Activated CD4-positive, alpha-beta T cell treated with anti-CD3 and anti-CD28 coated beads, Interleukin-2, amount 10 ng/mL, durations not matched to agents 7 days and 5 days (primary cell): ENCODE measurements around the gene RAPH1. TPM values are rescaled to one million over a fixed set of nuclear protein-coding genes. Genes with fewer than 3 reads are reported as not detected.
A peak's percentile ranks its signal among the peaks of the same experiment; 100 is the strongest.

ENCODE experiments used
- CTCF ChIA-PET: fragments of 350-600 bp; sonication (Branson Sonifier 250); formaldehyde crosslinking; loops from one replicate; lab custom pipeline; 2021; ENCODE audit warnings: antibody characterized with exemption; lab: Charles Lee
- POLR2A ChIA-PET: fragments of 350-600 bp; sonication (Branson Sonifier 250); formaldehyde crosslinking; loops from one replicate; lab custom pipeline; 2021; ENCODE audit warnings: antibody characterized with exemption; lab: Charles Lee
- DNase-seq: peaks from one replicate; pipeline ENCODE4 v3.0.0-alpha.2; 2020
- H3K27ac Mint-ChIP-seq: one replicate; pipeline ENCODE4 v1.8.0; 2021; ENCODE audit warnings: mild to moderate bottlenecking, moderate library complexity, mixed read lengths
- H3K27me3 Mint-ChIP-seq: one replicate; pipeline ENCODE4 v1.8.0; 2021; ENCODE audit warnings: mixed read lengths
- H3K36me3 Mint-ChIP-seq: one replicate; pipeline ENCODE4 v1.8.0; 2021; ENCODE audit warnings: low read depth, mixed read lengths
- H3K4me1 Mint-ChIP-seq: one replicate; pipeline ENCODE4 v1.8.0; 2021; ENCODE audit warnings: mixed read lengths
- H3K4me3 Mint-ChIP-seq: one replicate; pipeline ENCODE4 v1.8.0; 2021; ENCODE audit warnings: mild to moderate bottlenecking, moderate library complexity, mixed read lengths
- H3K9me3 Mint-ChIP-seq: one replicate; pipeline ENCODE4 v1.8.0; 2021; ENCODE audit warnings: mixed read lengths
- total RNA-seq, 2 experiments: library from RNA; stranded (reverse); gene quantifications; one replicate each; pipeline ENCODE4 v1.2.3, GENCODE V29; 2021

Gene RAPH1, protein sequence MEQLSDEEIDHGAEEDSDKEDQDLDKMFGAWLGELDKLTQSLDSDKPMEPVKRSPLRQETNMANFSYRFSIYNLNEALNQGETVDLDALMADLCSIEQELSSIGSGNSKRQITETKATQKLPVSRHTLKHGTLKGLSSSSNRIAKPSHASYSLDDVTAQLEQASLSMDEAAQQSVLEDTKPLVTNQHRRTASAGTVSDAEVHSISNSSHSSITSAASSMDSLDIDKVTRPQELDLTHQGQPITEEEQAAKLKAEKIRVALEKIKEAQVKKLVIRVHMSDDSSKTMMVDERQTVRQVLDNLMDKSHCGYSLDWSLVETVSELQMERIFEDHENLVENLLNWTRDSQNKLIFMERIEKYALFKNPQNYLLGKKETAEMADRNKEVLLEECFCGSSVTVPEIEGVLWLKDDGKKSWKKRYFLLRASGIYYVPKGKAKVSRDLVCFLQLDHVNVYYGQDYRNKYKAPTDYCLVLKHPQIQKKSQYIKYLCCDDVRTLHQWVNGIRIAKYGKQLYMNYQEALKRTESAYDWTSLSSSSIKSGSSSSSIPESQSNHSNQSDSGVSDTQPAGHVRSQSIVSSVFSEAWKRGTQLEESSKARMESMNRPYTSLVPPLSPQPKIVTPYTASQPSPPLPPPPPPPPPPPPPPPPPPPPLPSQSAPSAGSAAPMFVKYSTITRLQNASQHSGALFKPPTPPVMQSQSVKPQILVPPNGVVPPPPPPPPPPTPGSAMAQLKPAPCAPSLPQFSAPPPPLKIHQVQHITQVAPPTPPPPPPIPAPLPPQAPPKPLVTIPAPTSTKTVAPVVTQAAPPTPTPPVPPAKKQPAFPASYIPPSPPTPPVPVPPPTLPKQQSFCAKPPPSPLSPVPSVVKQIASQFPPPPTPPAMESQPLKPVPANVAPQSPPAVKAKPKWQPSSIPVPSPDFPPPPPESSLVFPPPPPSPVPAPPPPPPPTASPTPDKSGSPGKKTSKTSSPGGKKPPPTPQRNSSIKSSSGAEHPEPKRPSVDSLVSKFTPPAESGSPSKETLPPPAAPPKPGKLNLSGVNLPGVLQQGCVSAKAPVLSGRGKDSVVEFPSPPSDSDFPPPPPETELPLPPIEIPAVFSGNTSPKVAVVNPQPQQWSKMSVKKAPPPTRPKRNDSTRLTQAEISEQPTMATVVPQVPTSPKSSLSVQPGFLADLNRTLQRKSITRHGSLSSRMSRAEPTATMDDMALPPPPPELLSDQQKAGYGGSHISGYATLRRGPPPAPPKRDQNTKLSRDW
- 1 to 10 TPM; 1.7 to 2.1 TPM for total RNA-seq

DNA sequence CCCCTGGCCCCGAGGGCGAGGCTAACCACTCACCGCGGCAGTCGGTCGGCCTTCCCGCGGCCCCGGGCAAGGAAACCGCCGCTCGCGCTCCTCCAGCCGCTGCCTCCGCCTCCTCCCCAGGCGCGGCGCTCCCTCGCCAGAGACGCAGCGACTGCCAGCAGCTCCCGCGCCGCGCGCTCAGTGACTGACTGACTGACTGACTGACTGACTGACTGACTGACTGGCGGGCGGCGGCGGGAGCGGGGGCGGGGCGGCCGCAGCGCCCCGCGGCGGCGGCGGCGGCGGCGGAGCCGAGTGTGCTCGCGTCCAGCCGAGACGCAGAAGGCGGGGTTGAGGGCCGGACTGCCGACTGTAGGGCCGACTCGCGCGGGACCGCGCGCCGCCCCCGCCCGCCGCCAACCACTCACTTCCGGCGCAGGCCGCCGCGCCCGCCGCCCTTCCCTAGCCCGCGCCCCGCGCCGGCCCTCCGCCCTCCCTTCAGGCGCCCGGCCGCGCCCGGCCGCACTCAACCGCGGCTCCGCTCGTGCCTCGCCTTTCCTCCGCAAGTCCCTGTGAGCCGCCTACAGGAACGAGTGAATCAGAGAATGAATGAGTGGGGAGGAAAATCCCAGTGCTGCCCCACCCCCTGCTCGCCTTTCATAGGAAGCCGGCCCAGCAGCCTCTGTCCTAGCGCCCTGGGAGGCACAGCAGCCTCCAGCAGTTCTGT is at the start of gene RAPH1:
Gene RAPH1, minus strand, starts transcription at position 224 of the 706 bp plus-strand sequence. CDS start 39,948 bp downstream, outside the sequence.
- ChIA-PET POLR2A (interaction anchor here (0.5 kb wide), 1 partner anchor 216 kb away, joined by 3 read pairs; no protein-coding TSS in a partner anchor), CTCF (interaction anchor here (1.4 kb wide), 1 partner anchor 280 kb away, joined by 5 read pairs; no protein-coding TSS in a partner anchor)
- Mint-ChIP-seq H3K27me3 (peaks cover 65% of the 10 kb centered on the region), H3K9me3 (peaks cover 18% of the 10 kb centered on the region), H3K27ac (peak within 1 kb of the TSS; percentile 84), H3K4me3 (peak within 1 kb of the TSS; percentile 85), H3K36me3 (peaks cover 16% of the 10 kb centered on the region), H3K4me1 (peaks cover 28% of the 10 kb centered on the region)
- DNase-seq = peak; percentile 64

DNA sequence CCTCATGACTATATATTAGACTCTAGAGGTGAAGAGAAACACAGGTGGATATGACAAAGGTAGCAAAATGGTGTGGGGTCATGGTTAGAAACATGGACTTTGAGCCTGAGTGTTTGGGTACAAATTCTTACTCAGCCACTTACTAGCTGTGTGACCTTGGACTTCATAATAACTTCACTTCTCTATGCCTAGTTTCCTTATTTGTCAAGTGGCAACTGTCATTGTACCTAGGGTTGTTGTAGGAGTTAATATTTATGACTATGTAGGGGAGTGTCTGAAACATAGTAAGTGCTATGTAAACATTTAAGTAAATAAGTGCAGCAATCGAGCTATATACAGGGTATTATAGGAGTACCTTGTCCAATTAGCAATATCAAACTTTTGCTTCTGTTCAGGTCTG is 49.7 kb upstream of the RAPH1 start:
- Mint-ChIP-seq H3K4me3 (no peak overlapping the region), H3K27me3 (peaks cover 25% of the 10 kb centered on the region), H3K9me3 (no peaks in the 10 kb centered on the region), H3K27ac (no peak overlapping the region), H3K36me3 (no peaks in the 10 kb centered on the region), H3K4me1 (peaks cover 23% of the 10 kb centered on the region)
- ChIA-PET POLR2A (no interaction called here), CTCF (interaction anchor here (0.7 to 1.3 kb wide), 5 partner anchors 12 to 230 kb away, joined by 3 to 5 read pairs (median 3); no protein-coding TSS in a partner anchor)
- no peak for DNase-seq

DNA sequence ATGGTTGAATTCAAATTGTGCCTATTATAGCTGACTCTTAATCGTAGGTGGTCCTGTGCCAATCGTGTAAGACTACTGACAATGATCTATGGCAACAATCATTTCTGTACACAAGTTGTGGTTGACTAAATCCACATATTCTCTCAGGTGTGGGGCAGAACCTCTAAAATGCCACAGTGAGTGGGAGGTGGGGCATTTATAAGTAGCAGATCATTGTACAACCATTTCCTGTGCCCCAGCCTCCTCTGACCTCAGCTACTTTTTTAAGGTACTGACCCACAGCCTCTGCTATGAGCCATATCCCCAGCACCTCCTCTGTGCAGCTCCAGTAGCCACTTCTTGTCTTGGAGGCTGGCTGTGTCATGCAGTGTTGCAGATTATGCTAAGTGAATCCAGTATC is 48.6 kb upstream of the RAPH1 start:
- Mint-ChIP-seq H3K4me1 (peaks cover 34% of the 10 kb centered on the region), H3K27ac (no peak overlapping the region), H3K9me3 (no peaks in the 10 kb centered on the region), H3K27me3 (peaks cover 28% of the 10 kb centered on the region), H3K4me3 (no peak overlapping the region), H3K36me3 (no peaks in the 10 kb centered on the region)
- ChIA-PET POLR2A (no interaction called here), CTCF (interaction anchor here (0.6 to 1.9 kb wide), 9 partner anchors 11 to 538 kb away, joined by 3 to 17 read pairs (median 4); no protein-coding TSS in a partner anchor)
- DNase-seq = peak; percentile 6

DNA sequence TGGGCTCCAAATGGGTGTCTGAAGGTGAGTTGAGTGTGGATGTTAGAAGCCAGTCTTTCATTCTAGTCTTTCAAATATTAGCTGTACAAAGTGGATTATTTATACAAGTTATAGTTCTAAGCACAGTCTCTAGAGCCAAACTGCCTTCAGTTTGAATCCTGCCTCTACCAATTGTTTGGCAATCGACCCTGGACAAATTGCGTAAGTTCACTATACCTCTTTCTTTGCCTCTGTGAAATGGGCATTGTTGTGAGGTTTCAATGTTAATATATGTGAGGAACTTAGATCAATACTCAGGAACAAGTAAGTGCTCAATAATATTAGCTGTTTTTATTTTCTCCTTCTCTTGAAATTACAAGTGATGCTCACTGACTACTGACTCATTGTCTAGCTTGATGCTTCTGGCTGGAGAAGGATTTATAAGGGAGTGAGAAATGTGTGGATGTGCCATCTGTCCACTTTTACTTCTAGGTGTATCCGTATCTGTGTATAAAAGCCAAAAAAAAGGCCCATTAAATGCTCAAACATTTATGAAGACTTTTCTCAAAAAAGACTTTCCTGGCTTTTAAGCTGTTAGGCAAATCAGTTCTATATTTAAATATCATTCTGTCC is 48.1 kb upstream of the RAPH1 start:
- Mint-ChIP-seq H3K9me3 (no peaks in the 10 kb centered on the region), H3K4me1 (peaks cover 39% of the 10 kb centered on the region), H3K36me3 (peaks cover 2% of the 10 kb centered on the region), H3K4me3 (no peak overlapping the region), H3K27ac (no peak overlapping the region), H3K27me3 (peaks cover 30% of the 10 kb centered on the region)
- DNase-seq = no peak
- POLR2A ChIA-PET = no interaction called here
- CTCF ChIA-PET = interaction anchor here (0.9 to 1.9 kb wide), 7 partner anchors 11 to 404 kb away, joined by 3 to 17 read pairs (median 4); no protein-coding TSS in a partner anchor

DNA sequence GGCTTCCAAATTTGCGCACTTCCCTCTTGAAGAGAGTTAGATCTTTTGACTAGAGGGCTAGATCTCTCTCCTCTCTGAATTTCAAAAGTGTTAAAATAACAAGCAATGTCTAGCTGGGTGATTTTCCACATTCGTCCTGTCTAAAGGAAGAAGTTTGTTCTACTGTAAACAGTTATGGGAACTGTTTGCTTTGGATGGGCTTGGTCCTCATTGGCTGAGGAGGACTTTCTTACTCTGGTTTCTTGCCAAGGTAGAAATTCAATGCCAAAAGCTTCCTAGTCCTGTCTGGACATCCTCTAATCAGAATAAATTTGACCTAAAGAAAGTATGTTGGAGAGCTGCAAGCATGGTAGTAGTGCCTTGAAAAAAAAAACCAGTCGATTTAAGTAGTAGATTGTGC is 47.4 kb upstream of the RAPH1 start:
- ChIA-PET CTCF (interaction anchor here (0.9 to 1.9 kb wide), 3 partner anchors 12 to 404 kb away, joined by 3 to 17 read pairs (median 7); no protein-coding TSS in a partner anchor), POLR2A (no interaction called here)
- Mint-ChIP-seq H3K4me3 (no peak overlapping the region), H3K4me1 (peaks cover 41% of the 10 kb centered on the region), H3K9me3 (peaks cover 2% of the 10 kb centered on the region), H3K36me3 (peaks cover 4% of the 10 kb centered on the region), H3K27me3 (peaks cover 32% of the 10 kb centered on the region), H3K27ac (no peak overlapping the region)
- no peak for DNase-seq

DNA sequence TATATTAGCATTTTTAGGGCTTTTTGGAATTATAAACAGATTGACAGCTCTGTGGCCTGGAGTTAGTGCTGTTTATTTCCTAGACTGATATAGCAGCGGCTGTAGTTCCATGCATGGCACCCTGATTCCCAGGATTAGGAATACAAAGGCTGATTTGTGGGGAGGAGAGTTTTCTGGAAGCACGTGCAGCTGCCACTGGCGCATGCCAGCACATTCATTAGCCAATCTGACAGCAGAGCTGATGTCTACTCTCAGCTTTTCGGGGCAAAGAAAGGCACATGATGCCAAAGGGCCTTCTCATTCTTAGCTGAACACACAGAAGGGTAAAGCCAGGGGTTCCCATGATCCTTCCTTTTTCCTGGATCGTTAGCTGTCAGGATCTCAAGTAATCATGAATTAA is 45.7 kb upstream of the RAPH1 start:
- Mint-ChIP-seq H3K27me3 (peaks cover 32% of the 10 kb centered on the region), H3K9me3 (peaks cover 7% of the 10 kb centered on the region), H3K4me1 (peaks cover 41% of the 10 kb centered on the region), H3K36me3 (peaks cover 4% of the 10 kb centered on the region), H3K27ac (no peak overlapping the region), H3K4me3 (no peak overlapping the region)
- ChIA-PET CTCF (interaction anchor here (0.5 to 0.8 kb wide), 2 partner anchors 68 to 137 kb away, joined by 3 to 6 read pairs; no protein-coding TSS in a partner anchor), POLR2A (no interaction called here)
- DNase-seq = no peak

DNA sequence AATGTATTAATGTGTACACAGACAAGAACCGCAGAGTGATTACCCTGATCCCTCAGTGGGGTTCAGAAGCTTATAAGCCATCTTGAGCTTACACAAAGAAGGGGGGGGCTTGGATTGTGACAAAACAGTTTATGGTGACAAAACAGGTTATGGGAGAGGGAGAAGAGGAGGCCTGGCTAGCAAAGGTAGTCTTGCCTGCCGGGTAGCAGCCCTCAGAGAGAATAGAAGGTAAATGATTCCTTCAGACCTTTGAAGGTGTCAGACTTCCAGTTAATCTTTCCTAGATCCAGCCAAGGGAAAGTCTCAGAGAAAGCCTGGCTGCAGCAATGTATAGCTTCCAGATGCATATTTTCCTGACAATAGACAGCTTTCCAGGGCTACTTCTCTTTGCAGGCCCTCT is 44.6 kb upstream of the RAPH1 start:
- H3K36me3 Mint-ChIP-seq = peaks cover 4% of the 10 kb centered on the region
- H3K27me3 Mint-ChIP-seq = peaks cover 32% of the 10 kb centered on the region
- peaks cover 38% of the 10 kb centered on the region for H3K4me1 Mint-ChIP-seq

DNA sequence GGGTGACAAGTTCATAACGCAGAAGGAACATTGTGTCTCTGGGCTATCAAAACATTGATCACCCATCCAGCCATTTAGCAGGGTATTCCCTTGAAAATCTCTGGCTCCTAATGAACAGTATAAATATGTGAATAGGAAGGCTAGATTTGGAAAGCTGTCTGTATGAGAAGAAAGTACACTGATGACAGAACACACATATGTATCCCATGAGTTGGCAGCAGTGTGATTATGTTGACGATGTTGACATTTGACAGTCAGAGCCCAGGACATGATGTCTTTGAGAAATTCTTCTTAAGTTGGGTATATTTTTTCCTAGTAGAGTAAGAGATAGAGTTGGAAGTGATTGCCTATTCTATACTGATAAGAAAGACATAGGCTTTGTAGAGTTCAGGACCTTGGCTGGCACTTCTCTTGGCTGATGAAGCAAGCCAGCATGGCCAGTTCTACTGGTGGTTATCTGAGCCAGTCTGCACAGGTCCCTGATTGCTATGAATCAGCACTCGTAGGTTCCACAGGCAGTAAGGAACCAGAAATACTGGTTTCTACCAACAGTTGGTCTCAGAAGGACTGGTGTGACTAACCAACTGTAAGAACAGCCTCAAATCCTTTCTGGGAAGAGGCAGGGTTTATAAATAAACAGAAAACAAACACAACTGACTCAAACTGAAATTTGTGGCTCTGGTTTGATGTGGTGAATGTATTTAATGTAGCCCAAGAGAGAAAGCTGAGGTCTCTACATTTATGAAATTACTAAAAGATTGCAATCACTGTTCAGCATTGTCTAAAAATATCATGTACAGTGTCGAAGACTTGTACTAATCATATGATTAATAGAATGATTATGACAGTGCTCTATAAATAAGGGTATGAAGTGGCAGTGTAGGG is 43.9 kb upstream of the RAPH1 start:
- ChIA-PET CTCF (interaction anchor here (1.0 to 1.2 kb wide), 2 partner anchors 28 to 236 kb away, joined by 3 read pairs; no protein-coding TSS in a partner anchor), POLR2A (no interaction called here)
- Mint-ChIP-seq H3K27me3 (peaks cover 32% of the 10 kb centered on the region), H3K9me3 (peaks cover 8% of the 10 kb centered on the region), H3K36me3 (peaks cover 4% of the 10 kb centered on the region), H3K27ac (peak overlapping the region; percentile 68), H3K4me1 (peaks cover 36% of the 10 kb centered on the region), H3K4me3 (no peak overlapping the region)
- peak; percentile 57 for DNase-seq

More for the DNA sequence above, 44.6 kb upstream of the RAPH1 start:
- H3K4me3 Mint-ChIP-seq = no peak overlapping the region
- ChIA-PET POLR2A (no interaction called here), CTCF (interaction anchor here (1.0 to 1.2 kb wide), 2 partner anchors 27 to 236 kb away, joined by 3 read pairs; no protein-coding TSS in a partner anchor)
- H3K27ac Mint-ChIP-seq = peak overlapping the region; percentile 68
- DNase-seq = no peak
- H3K9me3 Mint-ChIP-seq = peaks cover 8% of the 10 kb centered on the region

DNA sequence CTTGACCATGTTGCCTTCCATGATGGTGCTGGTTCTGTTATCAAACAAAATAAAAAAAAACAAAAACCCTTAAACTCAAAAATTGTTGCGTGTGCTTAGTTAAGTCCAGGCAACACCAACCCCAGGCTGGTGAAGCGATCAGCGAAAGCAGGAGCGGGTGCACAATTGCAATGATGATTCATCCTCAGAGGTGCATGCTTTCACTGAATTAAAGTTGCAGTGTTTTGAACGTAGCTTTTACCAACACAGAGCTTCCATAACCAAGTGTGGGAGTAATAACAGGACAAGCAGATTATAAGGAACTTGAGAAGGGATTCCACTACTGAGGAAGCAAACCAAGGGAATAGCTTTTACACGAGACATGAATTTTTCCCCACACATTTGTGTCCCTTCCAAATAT is 39.7 kb upstream of the RAPH1 start:
- H3K27me3 Mint-ChIP-seq = peaks cover 24% of the 10 kb centered on the region
- no peak for DNase-seq
- H3K4me3 Mint-ChIP-seq = no peak overlapping the region
- ChIA-PET POLR2A (no interaction called here), CTCF (interaction anchor here (0.6 to 1.1 kb wide), 5 partner anchors 21 to 376 kb away, joined by 3 to 6 read pairs (median 3); no protein-coding TSS in a partner anchor)
- peaks cover 21% of the 10 kb centered on the region for H3K4me1 Mint-ChIP-seq
- H3K36me3 Mint-ChIP-seq = peaks cover 4% of the 10 kb centered on the region
- peaks cover 8% of the 10 kb centered on the region for H3K9me3 Mint-ChIP-seq
- no peak overlapping the region for H3K27ac Mint-ChIP-seq

DNA sequence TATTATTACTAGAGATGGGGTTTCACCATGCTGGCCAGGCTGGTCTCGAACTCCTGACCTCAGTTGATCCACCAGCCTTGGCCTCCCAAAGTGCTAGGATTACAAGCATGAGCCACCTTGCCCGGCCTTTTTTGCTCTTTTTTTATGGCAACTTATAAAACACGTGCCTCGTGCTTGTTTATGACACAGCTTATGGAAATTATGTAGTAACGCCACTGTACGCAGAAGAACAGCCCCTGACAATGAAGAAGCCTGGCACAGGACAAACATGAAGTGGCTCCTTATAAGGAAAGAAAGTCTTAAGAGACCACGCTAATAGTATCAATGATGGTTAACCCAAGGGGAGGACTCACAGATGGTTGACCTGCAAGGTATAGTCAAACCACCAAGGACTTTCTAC is 37.2 kb upstream of the RAPH1 start:
- ChIA-PET CTCF (interaction anchor here (0.8 to 1.2 kb wide), 2 partner anchors 12 to 243 kb away, joined by 3 read pairs; no protein-coding TSS in a partner anchor), POLR2A (no interaction called here)
- H3K27ac Mint-ChIP-seq = no peak overlapping the region
- H3K36me3 Mint-ChIP-seq = peaks cover 2% of the 10 kb centered on the region
- H3K4me1 Mint-ChIP-seq = peaks cover 5% of the 10 kb centered on the region
- no peak for DNase-seq
- no peak overlapping the region for H3K4me3 Mint-ChIP-seq
- peaks cover 8% of the 10 kb centered on the region for H3K9me3 Mint-ChIP-seq
- H3K27me3 Mint-ChIP-seq = peaks cover 21% of the 10 kb centered on the region
